ENCODE data around the gene DCST1. TPM values are rescaled to one million over a fixed set of nuclear protein-coding genes. Genes with fewer than 3 reads are reported as not detected.

DCST1 gene
- total RNA-seq, 1 experiment from 2014 or later, result 0.15 TPM

DNA sequence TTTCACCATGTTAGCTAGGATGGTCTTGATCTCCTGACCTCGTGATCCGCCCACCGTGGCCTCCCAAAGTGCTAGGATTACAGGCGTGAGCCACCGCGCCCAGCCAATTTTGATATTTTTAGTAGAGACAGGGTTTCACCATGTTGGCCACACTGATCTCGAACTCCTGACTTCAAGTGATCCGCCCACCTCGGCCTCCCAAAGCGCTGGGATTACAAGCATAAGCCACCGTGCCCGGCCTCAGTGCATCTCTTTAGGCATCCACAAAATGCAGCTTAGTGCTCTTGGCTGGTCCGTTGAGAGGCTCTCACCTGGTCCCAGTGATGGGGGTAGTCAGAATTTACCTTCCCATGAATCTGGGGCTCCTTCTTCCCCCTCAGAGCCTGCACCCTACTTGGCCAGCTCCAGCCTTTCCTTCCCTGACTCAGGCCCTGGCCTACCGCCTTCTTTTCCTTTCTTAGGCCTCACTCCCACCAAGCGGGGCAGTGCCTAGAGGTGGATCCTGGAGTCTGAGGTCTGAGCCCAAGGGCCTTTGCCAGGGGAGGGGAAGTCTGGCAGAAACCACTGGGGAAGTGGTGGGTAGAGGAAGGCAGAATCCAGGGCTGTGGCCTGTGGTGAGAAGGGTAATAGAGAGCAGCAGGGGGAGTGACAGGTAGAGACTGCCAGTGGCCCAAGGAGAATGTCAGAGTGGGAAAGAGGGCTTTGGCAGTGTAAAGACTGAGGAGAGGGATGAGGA is 36.5 kb upstream of the DCST1 start:
- TF ChIP-seq, protein P1, sequence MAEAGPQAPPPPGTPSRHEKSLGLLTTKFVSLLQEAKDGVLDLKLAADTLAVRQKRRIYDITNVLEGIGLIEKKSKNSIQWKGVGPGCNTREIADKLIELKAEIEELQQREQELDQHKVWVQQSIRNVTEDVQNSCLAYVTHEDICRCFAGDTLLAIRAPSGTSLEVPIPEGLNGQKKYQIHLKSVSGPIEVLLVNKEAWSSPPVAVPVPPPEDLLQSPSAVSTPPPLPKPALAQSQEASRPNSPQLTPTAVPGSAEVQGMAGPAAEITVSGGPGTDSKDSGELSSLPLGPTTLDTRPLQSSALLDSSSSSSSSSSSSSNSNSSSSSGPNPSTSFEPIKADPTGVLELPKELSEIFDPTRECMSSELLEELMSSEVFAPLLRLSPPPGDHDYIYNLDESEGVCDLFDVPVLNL (CRISPR knock-in tag; IDR thresholded peaks at IDR 0.05; ENCODE audit: borderline replicate concordance, low read depth), result no peak
- TF ChIP-seq, protein P2, sequence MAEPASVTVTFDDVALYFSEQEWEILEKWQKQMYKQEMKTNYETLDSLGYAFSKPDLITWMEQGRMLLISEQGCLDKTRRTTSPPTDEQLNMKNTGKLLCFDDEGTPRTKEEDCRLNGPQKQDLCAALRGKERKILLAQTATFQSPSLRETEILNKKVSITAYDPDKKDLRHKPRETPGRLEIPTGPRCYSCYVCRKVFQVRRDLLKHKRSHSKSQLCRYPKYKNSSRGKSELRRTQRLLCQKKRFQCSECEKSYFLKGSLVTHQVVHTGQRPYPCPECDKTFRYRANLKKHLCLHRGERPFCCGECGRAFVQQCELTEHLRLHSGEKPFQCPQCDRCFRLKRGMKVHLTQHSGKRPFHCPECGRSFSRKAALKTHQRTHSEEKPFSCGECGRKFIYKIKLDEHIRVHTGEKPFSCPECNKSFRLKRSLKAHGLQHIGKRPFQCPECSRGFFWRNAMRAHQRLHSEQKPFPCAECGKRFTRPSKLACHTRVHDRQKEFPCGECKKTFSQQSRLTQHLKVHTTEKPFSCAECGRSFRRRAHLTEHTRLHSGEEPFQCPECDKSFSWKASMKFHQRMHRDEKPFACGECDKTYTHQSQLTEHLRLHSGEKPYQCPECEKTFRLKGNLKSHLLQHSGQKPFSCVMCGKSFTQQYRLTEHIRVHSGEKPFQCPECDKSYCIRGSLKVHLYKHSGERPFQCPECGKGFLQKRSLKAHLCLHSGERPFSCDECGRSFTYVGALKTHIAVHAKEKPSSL (CRISPR knock-in tag; conservative IDR thresholded peaks at IDR 0.05), result no peak
- TF ChIP-seq SP1 (CRISPR knock-in tag; conservative IDR thresholded peaks at IDR 0.05) (no peak), NFYB (CRISPR knock-in tag; conservative IDR thresholded peaks at IDR 0.05; ENCODE audit: low read depth) (no peak)
- ATAC-seq (no peak), DNase-seq (ENCODE audit: low spot score) (no peak)
- ChIA-PET CTCF (interaction anchor here (0.7 to 10.3 kb wide), 16 partner anchors 14 to 1027 kb away, joined by 3 to 176 read pairs (median 8); partner anchors contain the start of genes ADAM15, FLAD1, PBXIP1 and PYGO2), POLR2A (interaction anchor here (0.7 to 13.0 kb wide), 3 partner anchors 19 to 86 kb away, joined by 6 to 176 read pairs (median 22); partner anchors contain the start of genes CKS1B and SHC1)
- H3K36me3 Mint-ChIP-seq, result no peaks in the 10 kb centered on the region
- H3K9me3 Mint-ChIP-seq, result no peaks in the 10 kb centered on the region
- no peak overlapping the region for H3K27ac Mint-ChIP-seq
- no peak overlapping the region for H3K4me3 Mint-ChIP-seq
- peaks cover 26% of the 10 kb centered on the region for H3K4me1 Mint-ChIP-seq
- no peaks in the 10 kb centered on the region; the same call in 1 of the 2 replicates for H3K27me3 Mint-ChIP-seq (ENCODE audit: low read depth)

DNA sequence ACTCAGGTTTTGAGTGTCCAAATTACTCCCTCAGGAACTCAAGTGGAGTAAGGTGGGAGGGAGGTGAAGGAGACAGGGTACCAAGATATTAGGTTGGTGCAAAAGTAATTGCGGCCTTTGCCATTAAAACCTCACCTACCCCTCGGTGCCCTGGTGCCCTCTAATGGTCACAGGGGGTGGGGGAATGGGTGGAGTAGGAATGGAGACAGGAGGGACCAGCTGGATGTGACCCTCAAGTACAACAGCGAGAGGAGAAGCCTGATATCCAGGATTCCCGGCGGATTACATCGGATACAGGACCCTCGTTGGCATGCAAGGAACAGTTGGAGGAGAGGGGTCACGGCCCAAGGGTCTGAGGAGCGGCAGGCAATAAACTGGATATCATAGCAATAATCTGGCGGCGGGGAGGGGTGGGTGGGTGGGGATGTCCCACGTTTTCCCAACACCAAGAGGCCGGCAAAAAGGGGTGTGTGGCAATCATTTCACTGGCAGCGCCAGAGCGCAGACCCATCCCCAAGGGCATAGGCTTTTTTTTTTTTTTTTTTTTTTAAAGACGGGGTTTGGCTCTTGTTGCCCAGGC is 35.3 kb upstream of the DCST1 start:
- CTCF ChIA-PET, result interaction anchor here (0.5 to 10.3 kb wide), 35 partner anchors 8 to 439 kb away, joined by 3 to 176 read pairs (median 8); partner anchors contain the start of genes ADAM15, EFNA3, FLAD1 and KRTCAP2
- no peaks in the 10 kb centered on the region for H3K36me3 Mint-ChIP-seq
- no peak for DNase-seq (ENCODE audit: low spot score)
- H3K4me3 Mint-ChIP-seq, result peak overlapping the region; percentile 88
- peaks cover 20% of the 10 kb centered on the region for H3K4me1 Mint-ChIP-seq
- H3K27ac Mint-ChIP-seq, result no peak overlapping the region
- H3K27me3 Mint-ChIP-seq (ENCODE audit: low read depth), result no peaks in the 10 kb centered on the region; the same call in 1 of the 2 replicates
- TF ChIP-seq, protein P3, sequence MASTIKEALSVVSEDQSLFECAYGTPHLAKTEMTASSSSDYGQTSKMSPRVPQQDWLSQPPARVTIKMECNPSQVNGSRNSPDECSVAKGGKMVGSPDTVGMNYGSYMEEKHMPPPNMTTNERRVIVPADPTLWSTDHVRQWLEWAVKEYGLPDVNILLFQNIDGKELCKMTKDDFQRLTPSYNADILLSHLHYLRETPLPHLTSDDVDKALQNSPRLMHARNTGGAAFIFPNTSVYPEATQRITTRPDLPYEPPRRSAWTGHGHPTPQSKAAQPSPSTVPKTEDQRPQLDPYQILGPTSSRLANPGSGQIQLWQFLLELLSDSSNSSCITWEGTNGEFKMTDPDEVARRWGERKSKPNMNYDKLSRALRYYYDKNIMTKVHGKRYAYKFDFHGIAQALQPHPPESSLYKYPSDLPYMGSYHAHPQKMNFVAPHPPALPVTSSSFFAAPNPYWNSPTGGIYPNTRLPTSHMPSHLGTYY (CRISPR knock-in tag; IDR thresholded peaks at IDR 0.05), result 0 out of 2 replicates have a peak, but pooled peaks have one; percentile 35
- TF ChIP-seq TEAD4 (CRISPR knock-in tag; IDR thresholded peaks at IDR 0.05), result no peak
- ATAC-seq, result no peak
- POLR2A ChIA-PET, result interaction anchor here (0.6 to 13.0 kb wide), 9 partner anchors 16 to 196 kb away, joined by 3 to 176 read pairs (median 8); partner anchors contain the start of genes ADAM15, CKS1B, FLAD1 and PBXIP1
- H3K9me3 Mint-ChIP-seq, result no peaks in the 10 kb centered on the region

DNA sequence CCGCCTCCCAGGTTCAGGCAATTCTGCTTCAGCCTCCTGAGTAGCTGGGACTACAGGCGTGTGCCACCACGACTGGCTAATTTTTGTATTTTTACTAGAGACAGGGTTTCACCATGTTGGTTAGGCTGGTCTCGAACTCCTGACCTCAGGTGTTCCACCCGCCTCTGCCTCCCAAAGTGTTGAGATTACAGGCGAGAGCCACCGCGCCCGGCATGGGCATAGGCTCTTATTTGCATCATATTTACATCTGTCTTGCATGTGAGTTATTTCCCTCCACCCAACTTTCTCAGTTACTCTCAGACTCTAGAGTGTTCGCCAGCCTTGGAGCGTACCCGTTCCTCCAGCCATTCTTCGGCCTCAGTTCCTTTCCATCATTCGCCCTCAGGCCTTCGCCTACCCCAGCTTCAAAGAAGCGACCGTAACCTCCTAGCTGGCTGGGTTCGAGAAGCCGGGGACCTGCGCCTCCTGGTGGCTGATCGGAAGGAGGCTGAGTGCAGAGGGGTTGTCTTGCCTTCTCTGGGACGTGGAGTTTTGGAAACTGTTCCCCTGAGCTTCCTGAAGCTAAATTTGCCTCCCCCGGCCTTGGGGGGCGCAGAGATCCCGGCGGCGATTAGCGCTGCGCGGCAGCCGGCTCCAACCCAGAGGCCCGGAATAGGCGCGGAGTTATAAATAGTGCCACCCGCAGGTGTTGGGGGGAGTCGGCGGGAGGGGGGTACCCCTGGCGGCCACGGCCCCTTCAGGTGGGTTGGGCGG is 34.6 kb upstream of the DCST1 start:
- Mint-ChIP-seq H3K4me3 (peak overlapping the region; percentile 88), H3K4me1 (peaks cover 17% of the 10 kb centered on the region), H3K9me3 (no peaks in the 10 kb centered on the region), H3K36me3 (no peaks in the 10 kb centered on the region), H3K27me3 (ENCODE audit: low read depth) (no peaks in the 10 kb centered on the region; the same call in 1 of the 2 replicates), H3K27ac (peak overlapping the region; percentile 75; the same call in 1 of the 2 replicates)
- ChIA-PET POLR2A (interaction anchor here (0.6 to 13.0 kb wide), 12 partner anchors 9 to 195 kb away, joined by 3 to 176 read pairs (median 7); partner anchors contain the start of genes ADAM15, CKS1B, FLAD1 and PBXIP1), CTCF (interaction anchor here (0.6 to 10.3 kb wide), 42 partner anchors 9 to 439 kb away, joined by 3 to 176 read pairs (median 5); partner anchors contain the start of genes ADAM15, EFNA3, EFNA4 and FLAD1)
- DNase-seq (ENCODE audit: low spot score) (peak; percentile 90), ATAC-seq (peak; percentile 11)
- TF ChIP-seq, protein P4, sequence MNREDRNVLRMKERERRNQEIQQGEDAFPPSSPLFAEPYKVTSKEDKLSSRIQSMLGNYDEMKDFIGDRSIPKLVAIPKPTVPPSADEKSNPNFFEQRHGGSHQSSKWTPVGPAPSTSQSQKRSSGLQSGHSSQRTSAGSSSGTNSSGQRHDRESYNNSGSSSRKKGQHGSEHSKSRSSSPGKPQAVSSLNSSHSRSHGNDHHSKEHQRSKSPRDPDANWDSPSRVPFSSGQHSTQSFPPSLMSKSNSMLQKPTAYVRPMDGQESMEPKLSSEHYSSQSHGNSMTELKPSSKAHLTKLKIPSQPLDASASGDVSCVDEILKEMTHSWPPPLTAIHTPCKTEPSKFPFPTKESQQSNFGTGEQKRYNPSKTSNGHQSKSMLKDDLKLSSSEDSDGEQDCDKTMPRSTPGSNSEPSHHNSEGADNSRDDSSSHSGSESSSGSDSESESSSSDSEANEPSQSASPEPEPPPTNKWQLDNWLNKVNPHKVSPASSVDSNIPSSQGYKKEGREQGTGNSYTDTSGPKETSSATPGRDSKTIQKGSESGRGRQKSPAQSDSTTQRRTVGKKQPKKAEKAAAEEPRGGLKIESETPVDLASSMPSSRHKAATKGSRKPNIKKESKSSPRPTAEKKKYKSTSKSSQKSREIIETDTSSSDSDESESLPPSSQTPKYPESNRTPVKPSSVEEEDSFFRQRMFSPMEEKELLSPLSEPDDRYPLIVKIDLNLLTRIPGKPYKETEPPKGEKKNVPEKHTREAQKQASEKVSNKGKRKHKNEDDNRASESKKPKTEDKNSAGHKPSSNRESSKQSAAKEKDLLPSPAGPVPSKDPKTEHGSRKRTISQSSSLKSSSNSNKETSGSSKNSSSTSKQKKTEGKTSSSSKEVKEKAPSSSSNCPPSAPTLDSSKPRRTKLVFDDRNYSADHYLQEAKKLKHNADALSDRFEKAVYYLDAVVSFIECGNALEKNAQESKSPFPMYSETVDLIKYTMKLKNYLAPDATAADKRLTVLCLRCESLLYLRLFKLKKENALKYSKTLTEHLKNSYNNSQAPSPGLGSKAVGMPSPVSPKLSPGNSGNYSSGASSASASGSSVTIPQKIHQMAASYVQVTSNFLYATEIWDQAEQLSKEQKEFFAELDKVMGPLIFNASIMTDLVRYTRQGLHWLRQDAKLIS (CRISPR knock-in tag; IDR thresholded peaks at IDR 0.05; ENCODE audit: borderline replicate concordance), result 0 out of 2 replicates have a peak, but pooled peaks have one; percentile 7
- TF ChIP-seq RORB (CRISPR knock-in tag; IDR thresholded peaks at IDR 0.05) (no peak), ETV6 (CRISPR knock-in tag; IDR thresholded peaks at IDR 0.05) (0 out of 2 replicates have a peak, but pooled peaks have one; percentile 4), NR2C2 (CRISPR knock-in tag; IDR thresholded peaks at IDR 0.05) (no peak), MXD4 (CRISPR knock-in tag; IDR thresholded peaks at IDR 0.05; ENCODE audit: borderline replicate concordance) (no peak), CREB1 (CRISPR knock-in tag; IDR thresholded peaks at IDR 0.05) (no peak)
- TF ChIP-seq, protein P5, sequence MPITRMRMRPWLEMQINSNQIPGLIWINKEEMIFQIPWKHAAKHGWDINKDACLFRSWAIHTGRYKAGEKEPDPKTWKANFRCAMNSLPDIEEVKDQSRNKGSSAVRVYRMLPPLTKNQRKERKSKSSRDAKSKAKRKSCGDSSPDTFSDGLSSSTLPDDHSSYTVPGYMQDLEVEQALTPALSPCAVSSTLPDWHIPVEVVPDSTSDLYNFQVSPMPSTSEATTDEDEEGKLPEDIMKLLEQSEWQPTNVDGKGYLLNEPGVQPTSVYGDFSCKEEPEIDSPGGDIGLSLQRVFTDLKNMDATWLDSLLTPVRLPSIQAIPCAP (CRISPR knock-in tag; IDR thresholded peaks at IDR 0.05), result no peak
- TF ChIP-seq, protein P6, sequence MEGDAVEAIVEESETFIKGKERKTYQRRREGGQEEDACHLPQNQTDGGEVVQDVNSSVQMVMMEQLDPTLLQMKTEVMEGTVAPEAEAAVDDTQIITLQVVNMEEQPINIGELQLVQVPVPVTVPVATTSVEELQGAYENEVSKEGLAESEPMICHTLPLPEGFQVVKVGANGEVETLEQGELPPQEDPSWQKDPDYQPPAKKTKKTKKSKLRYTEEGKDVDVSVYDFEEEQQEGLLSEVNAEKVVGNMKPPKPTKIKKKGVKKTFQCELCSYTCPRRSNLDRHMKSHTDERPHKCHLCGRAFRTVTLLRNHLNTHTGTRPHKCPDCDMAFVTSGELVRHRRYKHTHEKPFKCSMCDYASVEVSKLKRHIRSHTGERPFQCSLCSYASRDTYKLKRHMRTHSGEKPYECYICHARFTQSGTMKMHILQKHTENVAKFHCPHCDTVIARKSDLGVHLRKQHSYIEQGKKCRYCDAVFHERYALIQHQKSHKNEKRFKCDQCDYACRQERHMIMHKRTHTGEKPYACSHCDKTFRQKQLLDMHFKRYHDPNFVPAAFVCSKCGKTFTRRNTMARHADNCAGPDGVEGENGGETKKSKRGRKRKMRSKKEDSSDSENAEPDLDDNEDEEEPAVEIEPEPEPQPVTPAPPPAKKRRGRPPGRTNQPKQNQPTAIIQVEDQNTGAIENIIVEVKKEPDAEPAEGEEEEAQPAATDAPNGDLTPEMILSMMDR (IDR thresholded peaks at IDR 0.05), result peak; percentile 70; the same call in 1 of the 2 replicates
